GM19372 (cell line): ENCODE measurements around the gene HSD17B7.
A peak's percentile ranks its signal among the peaks of the same experiment; 100 is the strongest.
"Not testable (repeated sequence)": the region's sequence is repeated elsewhere in the genome, so short reads cannot be mapped to it uniquely, and the experiment has no call there.

Source experiments
- ATAC-seq: cut with Tn5 transposase; IDR thresholded peaks from one replicate; pipeline ENCODE4 v1.9.1; 2021; ENCODE audit warnings: mild to moderate bottlenecking, low read depth, moderate library complexity; ENCODE audit not compliant: unreplicated experiment

Gene HSD17B7

DNA sequence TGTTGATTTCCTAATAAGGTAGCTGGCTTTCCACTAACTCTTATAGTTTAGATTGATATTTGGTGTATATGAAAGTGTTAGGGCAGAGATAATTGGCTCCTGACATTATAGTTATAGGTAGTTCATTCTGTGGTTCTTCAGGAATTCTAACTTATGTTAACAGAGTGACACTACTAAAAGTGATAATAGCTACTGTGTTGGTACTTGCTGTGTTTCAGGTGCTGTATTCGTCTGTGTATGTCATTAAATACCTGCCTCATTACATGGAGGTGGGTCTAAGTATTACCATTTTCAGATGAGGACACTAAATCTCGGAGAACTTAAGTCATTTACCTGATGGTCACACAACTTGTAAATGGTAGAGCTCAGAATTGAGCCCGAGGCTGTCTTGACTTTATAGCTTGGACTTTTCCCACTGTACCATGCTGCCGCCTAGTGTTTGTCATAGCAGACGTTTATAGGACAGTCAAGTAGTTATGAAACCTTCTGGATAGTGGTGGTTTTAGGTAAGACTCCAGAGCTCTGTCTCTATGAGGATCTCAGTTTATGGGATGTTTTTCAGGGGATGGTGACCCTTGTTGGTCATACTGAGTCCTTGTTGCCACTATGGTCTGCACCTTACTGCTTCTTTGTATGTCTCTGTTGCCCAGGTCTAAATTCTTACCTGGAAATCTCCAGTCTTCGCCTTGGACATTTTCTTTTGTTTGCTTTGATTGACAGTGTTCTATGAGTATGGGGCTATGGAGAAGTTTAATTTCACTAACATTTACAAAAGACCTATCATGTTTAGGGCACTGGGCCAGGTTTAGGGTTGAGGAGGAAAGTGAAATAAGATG, 9.7 kb downstream of the HSD17B7 start:
- not testable (repeated sequence) for ATAC-seq

- not testable (repeated sequence) for ATAC-seq
These were observed 17.0 kb downstream of the HSD17B7 start for GRCh38 chr1:162807503-162807902.

DNA sequence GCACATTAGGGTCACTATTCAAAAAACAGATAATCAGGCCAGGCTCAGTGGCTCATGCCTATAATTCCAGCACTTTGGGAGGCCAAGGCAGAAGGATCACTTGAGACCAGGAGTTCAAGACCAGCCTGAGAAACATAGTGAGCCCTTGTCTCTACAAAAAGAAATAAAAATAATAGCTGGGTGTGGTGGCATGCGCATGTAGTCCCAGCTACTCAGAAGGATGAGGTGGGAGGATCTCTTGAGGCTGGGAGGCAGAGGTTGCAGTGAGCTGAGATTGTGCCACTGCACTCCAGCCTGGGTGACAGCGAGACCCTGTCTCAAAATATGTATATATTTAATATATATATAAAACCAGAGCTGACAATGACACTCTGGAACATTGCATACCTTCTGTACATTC, 21.9 kb downstream of the HSD17B7 start:
- not testable (repeated sequence) for ATAC-seq

DNA sequence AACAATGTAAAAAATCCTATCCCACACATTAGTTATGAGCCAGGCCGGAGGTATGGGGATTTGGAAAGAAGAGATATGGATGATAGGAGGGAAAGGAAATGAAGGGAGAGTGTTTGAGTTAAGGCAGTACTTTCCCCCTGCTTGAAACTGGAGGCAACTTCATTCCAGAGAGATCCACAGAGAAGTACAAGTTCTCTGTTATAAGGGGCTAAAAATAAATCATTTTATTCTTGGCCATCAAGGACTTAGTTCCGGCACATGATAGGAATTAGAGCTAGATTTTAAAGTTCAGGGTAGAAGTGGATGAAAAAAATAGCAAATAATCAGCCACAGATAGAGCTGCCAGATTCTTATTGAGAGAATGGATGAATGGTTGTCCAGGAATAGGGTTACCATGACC, 27.6 kb downstream of the HSD17B7 start:
- not testable (repeated sequence) for ATAC-seq

DNA sequence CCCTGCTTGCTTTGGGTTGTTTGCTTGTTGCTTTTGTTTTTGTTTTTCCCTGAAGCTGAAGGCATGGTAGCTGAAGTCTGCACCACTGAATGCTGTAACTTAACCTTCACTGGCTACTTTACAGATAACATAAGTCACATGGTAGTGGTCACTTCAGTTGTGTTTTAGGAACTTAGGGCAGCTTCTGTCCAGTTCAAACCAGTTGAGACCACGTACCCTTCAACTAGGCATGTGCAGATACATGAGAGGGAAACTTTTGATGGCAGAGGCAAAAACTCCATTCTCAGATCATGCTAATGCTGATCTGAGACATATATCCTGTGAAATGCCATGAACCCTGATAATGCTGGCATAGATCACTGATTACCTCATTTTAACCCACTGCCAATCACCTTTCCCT, 28.2 kb downstream of the HSD17B7 start:
- not testable (repeated sequence) for ATAC-seq

DNA sequence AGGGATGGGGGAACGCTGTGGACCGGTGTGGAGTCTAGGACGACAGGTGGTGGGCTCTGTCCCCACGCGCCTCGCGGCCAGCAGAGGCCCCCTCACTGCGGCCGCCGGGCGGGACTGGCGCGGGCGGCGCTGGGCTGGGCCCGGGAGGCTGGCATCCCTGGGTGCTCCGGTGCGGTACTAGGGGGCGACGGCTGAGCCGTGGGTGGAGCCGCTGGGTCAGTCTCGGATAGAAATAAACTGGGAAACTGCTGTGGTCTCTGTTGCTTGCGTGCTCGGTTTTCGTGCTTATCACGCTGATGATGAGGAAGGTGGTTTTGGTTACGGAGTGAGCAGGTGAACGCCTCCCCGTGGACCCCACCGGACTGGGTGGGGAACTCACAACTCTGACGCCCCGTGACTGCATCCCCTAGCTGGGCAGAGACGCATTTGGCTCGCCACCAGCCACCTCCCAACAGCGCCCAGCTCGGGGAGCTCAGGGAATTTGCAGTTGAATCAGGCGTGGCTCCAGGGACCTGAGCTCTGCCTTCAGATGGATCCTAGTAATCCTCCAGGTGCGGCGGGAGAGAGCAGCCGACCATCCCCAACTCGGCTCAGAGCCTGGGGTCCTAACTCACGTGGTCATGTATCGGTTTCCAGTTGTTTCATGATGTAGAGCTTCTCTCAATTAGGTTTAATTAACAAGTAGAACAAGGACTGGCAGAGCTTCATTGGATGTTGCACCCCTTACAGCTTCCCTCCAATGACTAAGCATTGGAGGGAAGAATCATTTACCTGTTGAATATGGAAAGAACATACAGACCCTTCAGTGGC, 32.1 kb downstream of the HSD17B7 start:
- no peak for ATAC-seq

GRCh38 chr1:162823231-162823630, 32.7 kb downstream of the HSD17B7 start:
- ATAC-seq = no peak

DNA sequence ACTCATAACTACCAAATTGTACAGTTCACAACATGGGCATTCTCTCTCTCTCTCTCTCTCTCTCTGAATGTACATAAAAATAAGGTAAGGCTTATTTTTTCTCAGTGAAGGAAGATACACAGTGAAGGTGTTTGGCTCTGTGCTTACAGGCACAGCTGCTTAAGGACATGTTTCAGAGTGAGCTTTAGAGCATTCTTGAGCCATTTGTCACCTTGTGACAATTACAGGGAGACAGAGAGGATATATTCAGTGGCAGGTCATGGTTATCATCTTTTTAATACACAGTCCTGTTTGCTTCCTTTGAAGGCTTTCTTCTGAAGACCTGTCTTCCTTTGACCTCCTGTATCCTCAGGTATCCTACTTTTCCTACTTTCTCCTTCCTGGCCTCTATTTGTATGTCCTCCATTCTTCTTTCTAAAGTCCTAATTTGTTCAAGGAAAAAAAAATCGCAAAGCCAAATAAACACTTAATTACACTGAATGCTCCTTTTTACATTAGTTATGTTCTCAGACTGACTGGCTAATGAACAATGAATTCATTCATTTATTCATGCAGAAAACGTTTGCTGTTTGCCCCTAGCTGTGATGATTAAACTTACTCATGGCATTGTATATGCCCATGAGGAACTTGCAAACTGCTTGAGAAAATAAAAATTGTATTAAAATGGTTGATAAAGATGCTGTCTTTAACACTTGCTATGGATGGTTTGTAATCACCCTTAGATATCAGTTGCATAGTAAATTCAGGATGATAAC, 33.4 kb downstream of the HSD17B7 start:
- no peak for ATAC-seq

- no peak for ATAC-seq
These were observed 38.8 kb downstream of the HSD17B7 start for GRCh38 chr1:162829268-162829667.

- ATAC-seq = no peak
These were observed 42.0 kb downstream of the HSD17B7 start for GRCh38 chr1:162832470-162832869.

- ATAC-seq = peak; percentile 65
These were observed 44.8 kb downstream of the HSD17B7 start for GRCh38 chr1:162835157-162835899.

GRCh38 chr1:162838863-162839262, 48.4 kb downstream of the HSD17B7 start:
- no peak for ATAC-seq

- no peak for ATAC-seq
These were observed 49.8 kb downstream of the HSD17B7 start for GRCh38 chr1:162840250-162840839.

- ATAC-seq = no peak
These were observed 53.7 kb downstream of the HSD17B7 start for GRCh38 chr1:162844153-162844552.

- ATAC-seq = no peak
These were observed 56.0 kb downstream of the HSD17B7 start for GRCh38 chr1:162846256-162847212.

- ATAC-seq = no peak
These were observed 57.4 kb downstream of the HSD17B7 start for GRCh38 chr1:162847839-162848453.

DNA sequence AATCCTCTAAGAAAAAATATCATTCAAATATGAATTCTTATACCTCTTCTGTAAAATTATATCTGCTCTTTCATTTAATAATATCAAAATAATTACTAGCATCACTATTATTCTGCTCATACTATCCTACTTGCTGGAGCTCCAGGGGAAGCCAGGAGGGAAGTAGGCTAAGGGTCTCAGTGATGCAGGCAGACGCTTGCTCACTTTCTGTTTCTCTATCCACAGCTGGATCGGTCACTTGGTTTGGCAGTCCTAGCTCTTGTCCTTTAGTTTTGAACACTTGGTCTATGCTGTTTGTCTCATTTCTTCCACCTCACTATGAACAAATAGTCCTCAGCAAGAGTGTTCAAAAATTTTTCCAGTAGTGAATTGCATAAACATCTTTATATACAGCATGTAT, 59.2 kb downstream of the HSD17B7 start:
- no peak for ATAC-seq

GRCh38 chr1:162851341-162851740, 60.8 kb downstream of the HSD17B7 start:
- no peak for ATAC-seq
